Measurements from ENCODE around the gene ME1.

ME1 gene

DNA sequence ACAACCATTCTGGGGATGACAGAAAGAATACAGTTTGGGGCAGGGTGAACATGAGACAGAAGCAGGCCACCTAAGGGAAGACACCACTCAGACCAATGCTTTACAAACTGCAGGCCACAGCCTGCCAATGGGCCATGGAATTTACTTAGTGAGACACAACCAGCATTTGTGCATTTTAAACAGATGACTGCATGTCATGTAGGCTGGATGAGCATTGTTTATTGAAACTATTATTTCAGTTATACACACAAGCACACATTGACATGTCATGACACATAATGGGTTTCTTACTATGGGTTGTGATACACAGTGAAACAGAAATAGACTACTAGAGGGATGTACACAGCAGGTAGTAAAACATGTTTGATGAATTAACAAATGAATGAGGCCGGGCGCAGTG, 245.8 kb downstream of the ME1 start:
- FAIRE-seq = no peak

- FAIRE-seq = no peak
Observed at GRCh38 chr6:83183082-83183828, 247.6 kb downstream of the ME1 start.

DNA sequence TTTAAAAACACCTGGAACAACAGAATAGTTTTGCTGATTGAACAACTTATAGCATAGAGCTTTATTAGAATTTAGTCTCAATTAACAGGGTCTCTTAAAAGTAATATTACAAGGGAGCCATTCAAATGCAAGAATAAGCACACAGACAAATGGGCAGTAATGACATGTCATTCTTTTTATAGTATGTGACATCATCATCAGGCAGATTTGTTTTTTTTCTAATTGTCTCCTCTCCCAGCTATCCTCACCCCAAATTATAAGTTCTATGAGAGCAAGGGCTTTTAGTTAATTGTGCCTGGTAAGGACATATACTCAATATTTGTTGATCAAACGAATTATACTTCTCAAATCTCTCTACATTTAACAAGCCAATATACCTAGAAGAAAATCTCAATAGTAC, 248.7 kb downstream of the ME1 start:
- no peak for FAIRE-seq

GRCh38 chr6:83180426-83180950, 250.4 kb downstream of the ME1 start:
- FAIRE-seq = no peak

DNA sequence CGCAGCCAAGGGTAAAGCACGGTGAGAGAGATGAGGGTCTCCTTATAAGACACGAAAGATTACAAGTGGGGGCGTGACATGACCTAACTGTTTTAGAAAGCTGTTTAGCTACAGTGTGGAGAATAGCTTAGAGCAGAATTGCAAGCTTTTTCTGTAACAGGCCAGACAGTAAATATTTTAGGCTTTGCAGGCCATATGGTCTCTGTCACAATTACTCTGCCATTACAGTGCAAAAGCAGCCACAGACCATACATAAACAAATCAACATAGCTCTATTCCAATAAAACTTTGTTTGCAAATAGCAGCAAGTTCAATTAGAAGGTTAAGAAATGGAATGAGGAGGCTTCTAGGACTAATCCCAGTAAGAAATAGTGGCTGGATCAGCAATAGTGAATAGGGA, 254.6 kb downstream of the ME1 start:
- FAIRE-seq = no peak

- FAIRE-seq = no peak
Observed at GRCh38 chr6:83169511-83169910, 261.3 kb downstream of the ME1 start.

DNA sequence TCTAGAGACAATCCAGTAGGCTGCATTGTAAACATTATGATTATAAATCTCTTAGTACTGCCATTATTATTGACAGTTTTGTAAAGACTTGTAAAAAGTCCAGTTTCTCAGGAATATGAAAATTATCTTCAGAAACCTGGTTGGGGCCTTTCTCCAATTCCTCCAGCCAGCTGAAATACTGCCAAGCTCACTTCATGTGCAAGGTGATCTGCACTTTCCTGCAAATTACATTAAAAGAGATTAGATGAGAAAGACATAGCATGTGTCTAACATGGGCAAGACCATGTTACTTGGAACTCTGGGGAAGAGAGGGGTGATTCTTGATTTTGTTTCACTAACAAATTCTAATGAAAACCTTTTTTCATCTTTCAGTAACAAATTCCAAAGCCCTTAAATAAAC, 261.7 kb downstream of the ME1 start:
- no peak for FAIRE-seq

GRCh38 chr6:83168556-83168955, 262.3 kb downstream of the ME1 start:
- FAIRE-seq = no peak

GRCh38 chr6:83167726-83168278, 263.0 kb downstream of the ME1 start:
- no peak for FAIRE-seq
